Midbrain (tissue), 1 donor: ENCODE results near the gene RCOR1.

ENCODE experiments used
- DNase-seq: peaks from one replicate; lab custom pipeline; 2025; lab: John Stamatoyannopoulos, UW

Gene RCOR1

DNA sequence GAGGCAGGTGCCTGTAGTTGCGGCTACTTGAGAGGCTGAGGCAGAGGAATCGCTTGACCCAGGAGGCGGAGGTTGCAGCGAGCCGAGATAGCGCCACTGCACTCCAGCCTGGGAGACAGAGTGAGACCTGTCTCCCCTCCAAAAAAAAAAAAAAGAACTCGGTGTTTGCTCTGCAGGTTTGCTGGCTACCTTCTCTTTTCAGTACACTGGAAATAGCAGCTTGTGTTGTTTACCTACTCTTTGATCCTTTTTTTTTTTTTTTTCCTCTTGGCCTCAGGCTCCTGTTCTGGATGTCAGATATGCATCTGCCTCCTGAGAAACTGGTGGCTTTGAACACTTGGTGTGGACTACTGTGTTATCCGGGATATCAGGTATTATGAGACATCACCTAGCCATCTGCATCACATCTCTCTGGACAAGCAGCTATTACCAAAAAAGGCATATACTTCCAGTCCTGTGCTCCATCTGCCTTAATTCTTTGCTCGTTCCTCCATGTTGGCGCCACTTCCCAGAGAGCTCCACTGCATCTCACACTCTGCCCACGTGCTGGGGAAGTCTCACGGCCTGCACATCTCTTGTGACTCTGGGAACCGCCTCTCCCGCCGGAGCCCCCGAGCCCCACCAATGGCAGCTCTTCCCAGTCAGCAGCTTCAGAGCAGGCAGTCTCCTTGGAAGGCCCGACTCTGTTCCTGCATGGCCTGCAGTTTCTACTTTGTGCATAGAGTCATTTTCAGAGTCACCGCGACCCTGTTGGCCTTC lies 133.9 kb downstream of the RCOR1 start:
- DNase-seq = no peak

DNA sequence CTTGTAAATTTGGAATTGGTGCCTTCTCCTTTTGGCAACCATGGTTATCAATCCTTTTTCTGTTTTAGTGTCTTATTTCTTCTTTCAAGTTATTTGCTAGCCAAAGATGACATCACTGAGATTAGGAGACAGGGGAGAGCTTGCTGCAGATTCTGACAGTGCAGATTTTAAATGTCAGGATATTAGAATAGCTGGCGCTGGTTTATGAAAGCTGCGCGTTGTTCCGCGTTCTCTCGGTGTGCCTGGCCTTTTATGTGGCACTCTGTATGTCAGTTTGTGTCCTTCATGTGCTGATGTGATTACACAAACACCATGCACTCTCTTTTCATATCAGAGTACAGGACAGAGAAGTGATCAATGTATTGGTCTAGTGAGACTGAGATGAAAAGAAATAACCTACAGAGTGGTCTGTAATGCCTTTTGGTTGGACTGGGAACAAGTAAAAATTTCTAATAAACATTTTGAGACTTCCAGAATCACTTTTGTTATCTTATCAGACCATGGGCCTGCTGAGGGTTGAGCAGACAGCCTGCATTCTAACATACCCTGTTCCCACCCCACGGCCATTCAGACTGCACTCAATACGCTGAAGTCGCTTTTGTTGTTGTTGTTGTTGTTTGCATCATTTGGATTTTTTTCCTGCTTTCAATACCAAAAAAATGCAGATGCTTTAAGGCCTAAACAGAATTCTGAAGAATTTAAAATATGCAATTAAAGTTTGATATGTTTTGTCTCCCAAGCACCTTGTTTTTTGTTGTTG lies 135.1 kb downstream of the RCOR1 start:
- DNase-seq = peak; percentile 6

DNA sequence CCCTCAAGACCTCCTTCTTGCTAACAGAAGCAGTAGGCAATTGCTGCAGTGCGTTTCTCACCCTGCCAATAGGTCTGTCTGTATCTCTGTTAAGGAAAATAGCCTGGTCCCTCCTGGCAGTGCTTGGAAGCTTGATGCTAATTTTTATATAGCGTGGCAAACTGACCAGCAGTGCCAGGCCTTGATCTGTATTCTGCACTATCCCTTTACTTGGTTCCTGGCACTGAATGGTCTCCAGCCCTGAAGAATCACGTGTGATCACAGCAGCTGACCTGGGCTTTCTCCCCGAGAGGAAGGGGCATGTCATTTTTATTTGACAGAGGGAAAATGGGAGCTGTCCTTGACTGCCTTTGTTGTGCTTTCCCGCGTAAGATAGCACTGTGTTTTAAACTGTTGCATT lies 136.1 kb downstream of the RCOR1 start:
- DNase-seq = peak; percentile 45

DNA sequence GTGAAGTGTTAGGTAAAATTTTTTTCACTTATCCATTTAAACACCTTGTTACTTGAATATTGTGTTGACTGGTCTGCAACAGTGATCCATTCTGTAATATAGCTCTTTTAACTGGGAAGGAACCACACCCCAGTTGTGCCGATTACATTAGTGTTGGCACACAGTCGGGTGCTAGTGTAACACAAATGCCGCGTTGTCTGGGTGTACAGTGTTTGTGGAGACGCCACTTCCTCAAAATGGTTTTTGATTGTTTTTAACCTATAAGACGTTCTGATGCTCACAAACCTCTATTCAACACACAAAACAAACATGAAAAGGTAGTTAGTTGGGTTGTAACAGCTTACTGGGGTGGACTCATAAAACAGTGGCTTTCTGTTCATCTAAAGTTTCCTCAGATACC lies 136.8 kb downstream of the RCOR1 start:
- no peak for DNase-seq

DNA sequence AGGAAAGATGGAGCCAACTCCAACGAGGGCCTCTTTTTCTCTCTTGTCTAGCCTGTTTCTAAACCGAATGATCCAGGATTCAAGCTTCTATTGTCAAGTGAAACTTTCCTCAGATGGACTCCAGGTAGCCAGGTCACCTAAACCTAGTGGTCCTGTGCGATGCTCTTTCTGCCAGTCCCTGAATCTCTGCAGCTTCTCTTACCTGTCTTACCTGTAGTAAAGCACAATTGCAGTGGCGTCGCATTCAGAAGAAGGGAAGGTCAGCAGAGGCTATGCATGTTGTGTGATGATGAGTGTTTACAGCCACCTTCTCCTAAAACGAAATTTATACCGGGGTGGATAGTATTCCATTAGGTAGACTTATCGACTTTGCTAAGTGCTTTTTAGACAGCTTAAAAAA lies 137.4 kb downstream of the RCOR1 start:
- no peak for DNase-seq

DNA sequence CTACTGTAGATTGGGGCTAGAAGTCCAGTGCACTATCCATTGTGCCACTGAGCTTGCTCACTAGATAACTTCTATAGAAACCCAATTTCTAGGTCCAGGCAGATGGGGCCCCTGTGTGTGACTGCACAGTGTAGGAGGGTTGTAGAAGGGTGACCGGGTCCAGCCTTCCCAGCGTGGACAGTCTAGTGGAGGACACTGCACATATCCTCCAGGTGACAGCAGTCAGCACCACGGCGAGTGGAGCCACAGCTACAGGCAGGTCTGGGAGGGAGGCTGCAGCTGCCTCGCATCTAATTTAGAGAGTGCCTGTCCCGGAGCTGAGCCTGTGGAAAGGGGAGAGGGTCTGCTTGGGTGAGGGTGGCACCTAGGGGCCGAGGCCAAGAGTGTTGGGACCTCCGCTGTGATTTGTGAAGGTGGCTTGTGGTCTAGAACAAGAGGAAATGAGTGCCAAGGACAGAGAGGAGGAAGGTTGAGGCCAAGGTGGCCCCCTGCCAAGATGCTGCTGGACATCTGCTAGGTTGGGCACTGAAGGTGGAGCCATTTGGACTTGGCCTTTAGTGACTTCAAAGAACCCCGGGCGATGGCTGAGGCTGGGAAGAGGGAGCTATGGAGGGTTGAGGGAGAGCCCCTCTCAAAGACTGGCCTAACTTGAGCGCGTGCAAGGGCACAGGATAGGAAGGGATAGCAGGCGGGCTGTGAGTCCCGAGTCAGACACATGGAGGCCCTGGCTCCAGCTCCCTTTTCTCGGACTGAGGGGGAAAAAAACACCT lies 138.8 kb downstream of the RCOR1 start:
- no peak for DNase-seq

DNA sequence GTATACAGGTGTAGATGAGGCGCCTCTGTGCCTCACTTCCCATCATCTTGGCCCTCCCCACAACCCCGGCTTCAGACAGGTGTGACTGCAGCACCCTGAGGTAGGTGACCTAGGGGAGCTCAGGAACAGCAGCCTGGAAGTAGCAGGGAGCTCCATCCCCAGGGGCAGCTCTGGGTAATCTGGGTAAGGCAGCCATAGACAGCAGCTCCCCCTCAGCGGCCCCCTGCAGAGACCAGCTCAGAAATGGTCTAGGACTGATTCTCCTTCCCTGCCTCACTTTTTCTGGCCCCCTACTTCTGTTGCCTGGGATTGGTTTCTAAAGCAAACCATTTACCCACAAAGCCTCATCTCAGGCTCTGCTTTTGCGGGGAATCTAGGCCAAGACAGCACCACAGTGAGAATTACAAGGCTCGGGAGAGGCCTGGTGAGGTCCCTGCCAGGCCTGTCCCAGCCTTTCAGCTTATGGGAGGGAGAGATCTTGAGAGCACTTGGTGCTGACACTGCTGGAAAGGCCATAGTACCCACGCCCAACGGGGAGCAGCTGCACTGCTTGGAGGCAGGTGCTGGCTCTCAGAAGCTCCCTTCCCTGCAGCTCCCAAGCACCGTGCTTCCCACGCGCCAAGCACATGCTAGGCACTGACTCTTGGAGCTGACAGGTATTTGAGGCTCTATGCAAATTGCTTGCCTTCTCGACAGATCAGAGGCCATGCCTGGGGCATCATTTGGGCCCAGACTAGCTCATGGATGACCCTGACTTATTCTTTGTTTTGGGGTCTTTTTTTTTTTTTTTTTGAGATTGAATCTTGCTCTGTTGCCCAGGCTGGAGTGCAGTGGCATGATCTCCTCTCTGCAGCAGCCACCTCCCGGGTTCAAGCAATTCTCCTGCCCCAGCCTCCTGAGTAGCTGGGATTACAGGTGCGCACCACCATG lies 139.7 kb downstream of the RCOR1 start:
- peak; percentile 6 for DNase-seq

DNA sequence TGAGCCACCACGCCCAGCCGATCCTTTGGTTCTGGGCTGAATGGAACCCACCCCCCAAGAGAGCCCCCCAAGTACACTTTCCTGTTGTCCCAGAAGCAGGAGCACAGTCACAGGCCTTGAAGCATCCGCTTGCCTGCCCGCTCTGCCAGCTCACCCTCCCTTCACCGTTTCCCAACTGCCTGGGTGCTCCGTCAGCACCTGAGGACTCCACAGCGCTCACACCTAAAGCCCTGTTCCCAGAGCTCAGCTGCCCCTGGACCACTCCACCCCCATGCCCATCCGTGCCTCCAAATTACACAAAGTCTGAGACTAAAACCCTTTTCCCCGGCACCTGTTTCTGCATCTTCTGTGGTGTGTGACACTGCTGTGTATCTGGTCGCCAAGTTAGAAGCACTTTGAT lies 140.5 kb downstream of the RCOR1 start:
- DNase-seq = no peak

DNA sequence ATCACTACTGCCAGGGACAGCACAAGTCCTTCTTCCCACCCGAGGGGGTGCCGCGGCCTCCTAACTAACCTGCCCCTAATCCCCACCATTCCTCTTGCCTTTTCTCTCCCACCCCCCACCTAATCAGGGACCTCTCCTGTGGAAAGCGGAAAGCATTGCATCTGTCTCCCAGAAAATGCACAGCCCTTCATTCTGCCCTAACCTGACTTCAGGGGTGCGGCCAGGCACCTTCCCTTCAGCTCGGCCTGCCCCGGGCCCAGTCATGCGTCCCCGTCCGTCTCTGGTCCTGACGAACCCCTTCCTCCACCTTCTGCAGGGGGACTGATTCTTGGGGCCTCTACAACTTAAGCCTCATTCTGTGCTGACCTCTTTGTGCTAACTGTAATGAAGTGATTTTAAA lies 140.9 kb downstream of the RCOR1 start:
- DNase-seq = no peak

DNA sequence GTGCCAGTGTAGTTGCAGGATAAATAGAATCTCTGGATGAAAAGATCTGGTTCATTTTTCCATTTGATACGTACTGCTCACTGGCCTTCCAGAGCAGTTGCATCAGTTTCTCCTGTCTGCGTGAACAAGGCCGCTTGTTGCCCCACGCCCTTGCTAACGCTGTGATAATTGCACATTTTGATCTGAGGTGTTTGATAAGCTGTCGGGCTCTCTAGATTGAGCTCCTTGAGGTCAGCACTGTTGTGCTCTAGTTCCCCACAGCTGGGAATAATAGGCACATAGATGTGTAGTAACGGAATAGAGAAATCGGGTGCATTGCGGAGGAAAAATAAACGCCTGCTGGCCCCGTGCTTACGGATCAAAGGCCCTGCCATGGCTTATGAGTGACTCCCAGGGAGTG lies 142.0 kb downstream of the RCOR1 start:
- no peak for DNase-seq

DNA sequence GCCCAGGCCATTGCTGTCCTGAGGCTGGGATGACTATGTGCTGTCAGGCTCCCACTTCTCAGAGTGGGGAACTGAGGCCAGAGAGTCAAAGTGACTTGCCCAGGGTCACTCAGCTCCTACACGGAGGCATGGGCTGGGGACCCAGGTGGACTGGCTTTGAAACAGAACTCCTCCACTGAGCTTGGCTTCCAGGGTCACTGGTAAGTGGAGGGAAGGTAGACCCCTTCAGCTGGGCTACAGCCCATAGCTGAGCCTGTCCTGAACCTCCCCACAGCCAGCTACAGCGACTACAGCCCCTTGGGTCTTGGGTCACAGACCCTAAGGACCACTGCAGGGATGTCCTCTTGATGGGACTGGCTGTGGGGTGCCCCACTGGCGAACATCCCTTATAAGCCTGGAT lies 144.5 kb downstream of the RCOR1 start:
- DNase-seq = no peak

DNA sequence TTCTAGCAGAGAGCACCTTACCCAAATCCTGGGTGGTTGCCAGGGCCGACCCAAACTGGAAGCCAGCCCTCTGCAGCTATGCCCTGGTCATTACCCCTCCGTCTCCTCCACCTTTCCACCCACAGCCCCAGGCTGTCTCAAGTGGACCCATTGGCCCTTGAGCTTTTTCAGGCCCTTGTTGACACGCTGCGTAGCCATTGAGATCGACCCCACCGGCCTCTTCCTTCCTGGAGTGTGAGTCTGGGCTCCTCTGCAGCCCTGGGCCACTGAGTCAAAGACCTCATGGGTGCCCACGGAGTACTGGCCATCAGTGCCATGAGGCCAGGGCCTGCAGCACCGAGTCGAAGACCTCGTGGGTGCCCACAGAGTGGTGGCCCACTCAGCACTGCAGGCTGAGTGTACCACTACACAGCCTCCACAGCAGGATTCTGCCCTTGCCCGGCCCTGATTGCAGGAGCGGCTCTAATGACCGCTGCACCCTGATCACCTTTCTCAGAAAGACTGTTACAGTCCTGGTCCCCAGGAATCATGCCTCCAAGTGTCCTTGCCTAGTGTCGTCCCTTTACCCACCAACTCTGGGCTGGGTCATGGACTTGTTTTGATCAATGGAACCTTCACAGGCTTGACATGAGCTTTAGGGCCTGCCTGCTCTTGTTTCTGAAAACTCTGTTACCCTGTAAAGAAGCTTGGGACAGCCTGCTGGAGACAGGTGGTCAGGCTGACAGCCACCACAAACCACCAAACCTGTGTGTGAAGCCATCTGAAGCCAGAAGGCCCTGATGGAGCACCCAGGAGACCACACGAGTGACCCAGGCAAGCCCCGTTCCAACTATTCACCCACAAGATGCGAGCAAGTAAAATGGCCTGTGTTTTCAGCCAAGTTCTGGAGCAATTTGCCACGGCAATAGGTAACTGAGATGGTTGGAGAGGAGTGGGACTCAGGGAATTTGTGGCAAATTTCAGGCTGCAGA lies 145.2 kb downstream of the RCOR1 start:
- DNase-seq = no peak

DNA sequence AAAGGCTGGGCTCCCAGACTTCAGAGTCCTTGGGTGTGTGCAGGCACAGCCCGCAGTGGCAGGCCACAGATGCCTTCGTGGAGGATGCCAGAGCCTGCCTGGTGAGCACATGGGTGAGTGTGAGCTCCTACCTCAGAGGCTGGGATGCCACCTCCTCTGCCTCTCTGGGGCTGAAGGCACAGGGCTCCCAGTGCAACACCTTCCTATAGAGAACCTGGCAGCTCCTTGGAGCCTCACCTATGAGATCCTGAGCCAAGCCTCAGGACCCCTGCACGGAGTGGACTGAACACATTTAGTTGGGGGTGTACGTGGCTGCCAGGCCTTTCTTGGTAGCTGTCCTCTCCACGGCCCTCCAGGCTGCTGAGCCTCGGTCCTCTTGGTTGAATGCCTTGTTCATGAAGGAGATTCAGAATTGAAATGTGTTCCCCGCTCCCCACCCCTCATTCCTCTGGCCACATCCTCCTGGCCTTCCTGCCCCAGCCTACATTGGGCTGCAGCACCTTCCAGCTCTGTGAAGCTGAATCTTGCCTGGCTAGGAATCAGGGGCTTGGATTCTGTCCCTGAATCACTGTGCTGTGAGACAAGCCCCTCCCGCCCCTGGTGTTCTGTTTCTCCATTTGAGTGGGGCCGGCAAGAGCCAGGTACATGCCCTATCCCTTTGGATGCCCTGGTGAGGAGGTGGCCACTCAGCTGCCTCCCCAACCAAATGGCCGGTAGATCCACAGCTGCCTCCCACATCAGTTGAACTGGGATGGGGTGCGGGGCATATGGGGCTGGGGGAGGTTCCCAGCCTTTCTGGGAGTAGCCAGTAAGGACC lies 146.1 kb downstream of the RCOR1 start:
- no peak for DNase-seq

DNA sequence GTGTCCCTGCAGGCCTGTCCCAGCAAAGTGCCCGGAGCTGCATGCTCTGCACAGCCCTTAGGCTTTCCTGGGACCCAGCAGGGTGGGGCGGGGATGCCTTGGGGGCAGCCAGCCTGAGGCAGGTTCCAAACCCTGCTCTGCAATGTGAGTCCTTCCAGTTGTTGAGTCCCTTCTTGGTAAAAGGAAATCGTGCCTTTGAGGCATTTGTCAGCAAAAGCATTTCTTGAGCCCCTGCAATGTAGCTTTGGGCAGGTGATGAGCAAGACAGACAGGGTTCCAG lies 146.7 kb downstream of the RCOR1 start:
- DNase-seq = no peak

DNA sequence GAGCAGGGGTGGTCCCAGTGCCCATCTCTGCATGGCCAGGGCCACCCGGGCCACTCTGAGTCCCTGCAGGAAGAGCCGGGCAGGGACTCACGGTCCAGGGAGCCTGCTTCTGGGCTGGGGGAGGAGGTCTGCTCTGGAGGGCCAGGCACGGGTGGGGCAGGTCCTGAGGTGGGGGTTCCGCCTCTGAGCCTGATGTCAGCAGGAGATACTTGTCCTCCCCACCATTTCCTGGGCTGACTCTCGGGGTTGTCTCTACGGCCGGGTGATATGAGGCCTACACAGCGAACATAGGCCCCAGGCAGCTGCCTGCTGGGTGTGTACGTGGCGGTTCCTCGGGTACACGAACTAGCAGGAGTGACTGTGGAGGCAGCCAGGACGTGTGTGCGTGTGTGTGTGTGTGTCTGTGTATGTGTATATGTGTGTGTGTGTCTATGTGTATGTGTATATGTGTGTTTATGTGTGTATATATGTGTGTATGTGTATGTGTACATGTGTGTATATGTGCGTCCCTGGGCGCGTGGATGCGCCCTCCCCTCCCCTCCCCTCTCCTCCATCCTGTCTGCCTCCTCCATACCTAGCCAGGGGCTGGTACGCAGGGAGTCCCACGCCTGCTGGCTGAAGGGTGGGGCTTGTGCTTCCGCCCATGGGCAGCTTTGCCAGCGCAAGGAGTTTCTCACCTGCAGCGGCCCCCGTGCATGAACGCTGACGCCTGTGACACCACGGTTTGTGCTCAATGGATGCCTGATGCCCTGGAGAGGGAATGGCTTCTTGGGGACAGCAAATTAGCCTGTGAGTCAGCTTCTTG lies 154.4 kb downstream of the RCOR1 start:
- DNase-seq = no peak

DNA sequence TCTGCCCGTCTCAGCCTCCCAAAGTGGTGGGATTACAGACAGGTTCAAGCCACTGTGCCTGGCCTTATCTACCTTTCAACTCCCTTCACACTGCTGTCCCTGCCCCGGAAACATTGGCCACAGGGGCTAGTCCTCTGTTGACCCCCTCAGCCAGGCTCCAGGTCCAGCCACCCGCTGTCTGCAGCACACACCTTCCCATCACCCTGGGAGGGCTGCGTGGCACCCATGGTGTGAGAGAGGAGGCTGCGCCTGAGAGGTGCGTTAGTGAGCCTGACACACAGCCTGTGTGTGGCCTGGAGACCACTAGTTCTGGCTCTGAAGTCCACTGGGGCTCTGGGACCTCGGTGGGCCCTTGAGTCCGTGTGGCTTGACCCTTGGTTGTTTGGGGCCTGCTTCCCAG lies 156.4 kb downstream of the RCOR1 start:
- no peak for DNase-seq

DNA sequence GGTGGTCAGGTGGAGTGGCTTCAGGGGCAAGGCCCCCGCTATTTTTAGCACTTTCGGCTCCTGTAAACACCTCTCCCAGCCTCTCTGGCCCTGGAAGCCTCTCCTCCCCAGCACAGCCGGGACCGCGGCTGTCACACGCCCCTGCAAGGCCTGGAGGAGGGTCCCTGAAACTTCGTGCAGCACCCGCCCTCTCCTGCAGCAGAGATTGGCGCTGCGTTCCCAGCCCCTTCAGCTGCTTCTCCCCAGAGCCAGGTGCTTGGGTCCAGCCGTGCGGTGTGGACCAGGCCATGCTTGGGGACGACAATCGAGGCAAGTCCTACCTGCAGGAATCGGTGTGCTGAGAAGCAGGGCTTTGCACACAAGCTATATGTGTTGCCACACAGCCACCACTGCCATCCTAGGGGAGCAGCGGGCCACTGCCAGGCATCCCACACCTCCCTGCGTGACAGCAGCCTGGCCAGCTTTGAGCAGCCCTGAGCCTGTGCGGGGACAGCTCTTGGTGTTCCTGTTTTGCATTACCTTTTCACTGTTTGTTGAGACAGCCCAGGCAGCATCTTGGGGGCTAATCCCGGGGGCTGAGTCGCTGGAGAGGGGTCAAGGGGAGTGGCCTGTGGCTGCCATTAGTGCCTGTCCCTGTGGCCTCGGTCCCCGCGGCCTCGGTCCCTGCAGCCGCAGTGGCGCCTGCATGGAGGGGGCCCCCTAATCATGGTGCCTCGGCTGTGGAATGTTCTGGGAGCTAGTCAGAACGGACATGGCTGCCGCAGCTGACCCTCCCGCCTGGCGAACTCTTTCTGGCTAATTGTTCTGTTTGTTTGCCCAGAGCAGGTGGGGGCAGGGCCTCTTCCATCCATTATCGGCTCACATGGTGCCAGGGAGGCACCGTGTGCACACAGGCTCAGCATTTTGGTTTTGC lies 157.2 kb downstream of the RCOR1 start:
- no peak for DNase-seq

DNA sequence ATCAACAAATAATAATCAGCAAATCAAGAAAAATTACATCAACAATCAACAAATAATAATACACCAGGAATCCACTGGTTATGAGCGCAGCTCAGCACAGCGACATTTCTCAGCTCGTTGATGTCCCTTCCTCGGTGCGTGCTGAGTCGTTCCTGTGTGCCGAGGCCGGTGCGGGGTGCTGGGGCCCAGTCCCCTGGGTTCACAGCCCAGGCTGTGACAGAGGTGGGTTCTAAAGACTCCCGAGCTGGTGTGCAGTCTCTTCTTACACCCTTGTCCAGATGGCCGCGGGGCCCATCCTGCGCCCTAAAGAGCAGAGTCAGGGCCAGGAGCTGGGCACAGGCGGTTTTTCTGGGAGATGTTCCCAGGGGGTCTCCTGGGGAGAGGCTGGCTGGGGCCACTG lies 157.9 kb downstream of the RCOR1 start:
- DNase-seq = no peak
